PFSK-1 (cell line): Measurements from ENCODE around the gene CNTNAP2.

ENCODE experiments used
- FOXP2 ChIP-seq: optimal IDR thresholded peaks from 2 replicates; pipeline ENCODE3; 2011; ENCODE audit warnings: borderline replicate concordance, control low read depth, inconsistent platforms; ENCODE audit not compliant: insufficient read depth; ENCODE audit errors: extremely low read length, extremely low read depth
- POLR2AphosphoS5 ChIP-seq: IDR thresholded peaks from 2 replicates; pipeline ENCODE4 v1.6.1; 2012; ENCODE audit warnings: low read depth, mild to moderate bottlenecking, control low read depth, low read length, moderate library complexity
- SIN3A ChIP-seq: IDR thresholded peaks from 2 replicates; pipeline ENCODE4 v1.6.1; 2012; ENCODE audit warnings: mild to moderate bottlenecking, low read length, moderate library complexity, borderline replicate concordance; ENCODE audit not compliant: insufficient read depth
- TAF1 ChIP-seq: IDR thresholded peaks from 2 replicates; pipeline ENCODE4 v1.6.1; 2012; ENCODE audit warnings: low read length, control low read depth, borderline replicate concordance; ENCODE audit not compliant: insufficient read depth
- TF ChIP-seq, protein P1 (sequence below), 2 experiments: IDR thresholded peaks; 2 replicates each; pipeline versions ENCODE4 v1.6.1 to v1.8.0; 2011 to 2012; ENCODE audit warnings: low read depth in 2 of 2, low read length in 2 of 2, control low read depth in 1 of 2, inconsistent platforms in 1 of 2, mild to moderate bottlenecking in 1 of 2, moderate library complexity in 1 of 2; ENCODE audit not compliant: insufficient read depth in 1 of 2

Gene CNTNAP2

GRCh38 chr7:147235645-147236382 is 1119.2 kb downstream of the CNTNAP2 start:
- TF ChIP-seq, protein P1, sequence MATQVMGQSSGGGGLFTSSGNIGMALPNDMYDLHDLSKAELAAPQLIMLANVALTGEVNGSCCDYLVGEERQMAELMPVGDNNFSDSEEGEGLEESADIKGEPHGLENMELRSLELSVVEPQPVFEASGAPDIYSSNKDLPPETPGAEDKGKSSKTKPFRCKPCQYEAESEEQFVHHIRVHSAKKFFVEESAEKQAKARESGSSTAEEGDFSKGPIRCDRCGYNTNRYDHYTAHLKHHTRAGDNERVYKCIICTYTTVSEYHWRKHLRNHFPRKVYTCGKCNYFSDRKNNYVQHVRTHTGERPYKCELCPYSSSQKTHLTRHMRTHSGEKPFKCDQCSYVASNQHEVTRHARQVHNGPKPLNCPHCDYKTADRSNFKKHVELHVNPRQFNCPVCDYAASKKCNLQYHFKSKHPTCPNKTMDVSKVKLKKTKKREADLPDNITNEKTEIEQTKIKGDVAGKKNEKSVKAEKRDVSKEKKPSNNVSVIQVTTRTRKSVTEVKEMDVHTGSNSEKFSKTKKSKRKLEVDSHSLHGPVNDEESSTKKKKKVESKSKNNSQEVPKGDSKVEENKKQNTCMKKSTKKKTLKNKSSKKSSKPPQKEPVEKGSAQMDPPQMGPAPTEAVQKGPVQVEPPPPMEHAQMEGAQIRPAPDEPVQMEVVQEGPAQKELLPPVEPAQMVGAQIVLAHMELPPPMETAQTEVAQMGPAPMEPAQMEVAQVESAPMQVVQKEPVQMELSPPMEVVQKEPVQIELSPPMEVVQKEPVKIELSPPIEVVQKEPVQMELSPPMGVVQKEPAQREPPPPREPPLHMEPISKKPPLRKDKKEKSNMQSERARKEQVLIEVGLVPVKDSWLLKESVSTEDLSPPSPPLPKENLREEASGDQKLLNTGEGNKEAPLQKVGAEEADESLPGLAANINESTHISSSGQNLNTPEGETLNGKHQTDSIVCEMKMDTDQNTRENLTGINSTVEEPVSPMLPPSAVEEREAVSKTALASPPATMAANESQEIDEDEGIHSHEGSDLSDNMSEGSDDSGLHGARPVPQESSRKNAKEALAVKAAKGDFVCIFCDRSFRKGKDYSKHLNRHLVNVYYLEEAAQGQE (IDR thresholded peaks at IDR 0.05; ENCODE audit: insufficient read depth in 1 of 2, low read depth in 2 of 2, low read length in 2 of 2): no peak
- TF ChIP-seq SIN3A (no peak), POLR2AphosphoS5 (no peak), TAF1 (no peak), FOXP2 (no peak)

DNA sequence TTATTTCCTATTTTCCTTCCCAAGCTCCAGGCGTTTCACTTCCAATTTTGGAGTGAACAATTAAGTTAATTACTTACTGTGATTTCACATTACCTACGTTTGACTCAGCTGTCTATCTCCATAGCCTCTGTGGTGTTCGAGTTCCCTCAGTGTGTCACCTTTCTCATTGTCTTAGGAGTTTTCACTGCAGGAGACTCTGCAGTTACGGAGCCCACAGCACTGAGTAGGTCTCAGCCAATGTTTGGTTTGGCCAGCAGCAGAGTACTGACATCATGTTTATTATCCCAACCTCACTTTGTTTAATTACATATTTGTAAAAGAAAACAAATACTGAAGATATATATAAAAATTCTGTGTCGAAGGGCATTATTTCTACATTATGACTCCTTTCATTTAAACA is 1123.9 kb downstream of the CNTNAP2 start:
- TF ChIP-seq TAF1: no peak
- TF ChIP-seq, protein P1 (IDR thresholded peaks at IDR 0.05; ENCODE audit: insufficient read depth in 1 of 2, low read depth in 2 of 2, low read length in 2 of 2): no peak
- no peak for TF ChIP-seq SIN3A
- TF ChIP-seq POLR2AphosphoS5: no peak
- TF ChIP-seq FOXP2: no peak

- TF ChIP-seq FOXP2 (no peak), TAF1 (no peak), SIN3A (no peak), POLR2AphosphoS5 (no peak)
- TF ChIP-seq, protein P1 (IDR thresholded peaks at IDR 0.05; ENCODE audit: insufficient read depth in 1 of 2, low read depth in 2 of 2, low read length in 2 of 2): no peak
These were observed 1128.7 kb downstream of the CNTNAP2 start for GRCh38 chr7:147245274-147245673.

DNA sequence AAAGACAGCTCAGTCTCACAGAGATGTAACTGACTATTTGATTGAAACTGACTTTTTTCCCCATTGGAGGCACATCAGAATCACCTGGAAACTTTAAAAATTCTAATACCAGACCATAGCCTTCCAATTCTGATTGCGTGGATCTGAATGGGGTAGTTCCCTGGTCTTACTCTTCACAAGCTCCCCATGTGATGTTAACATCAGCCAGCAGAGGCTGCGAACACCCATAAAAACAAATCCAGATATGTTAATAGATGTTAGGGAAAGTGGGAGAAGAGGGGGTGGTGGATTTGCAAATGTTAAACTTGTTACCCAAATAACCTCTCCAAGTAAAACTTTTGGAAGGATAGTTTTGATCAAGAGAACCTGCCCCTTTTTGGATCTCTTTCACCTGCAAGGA is 1133.4 kb downstream of the CNTNAP2 start:
- TF ChIP-seq POLR2AphosphoS5 (no peak), TAF1 (no peak), FOXP2 (no peak), SIN3A (no peak)
- TF ChIP-seq, protein P1 (IDR thresholded peaks at IDR 0.05; ENCODE audit: insufficient read depth in 1 of 2, low read depth in 2 of 2, low read length in 2 of 2): no peak
